ENCODE results near the gene GRAMD1B.
A peak's percentile ranks its signal among the peaks of the same experiment; 100 is the strongest.
"Not testable (repeated sequence)": the region's sequence is repeated elsewhere in the genome, so short reads cannot be mapped to it uniquely, and the experiment has no call there.

The GRAMD1B gene

DNA sequence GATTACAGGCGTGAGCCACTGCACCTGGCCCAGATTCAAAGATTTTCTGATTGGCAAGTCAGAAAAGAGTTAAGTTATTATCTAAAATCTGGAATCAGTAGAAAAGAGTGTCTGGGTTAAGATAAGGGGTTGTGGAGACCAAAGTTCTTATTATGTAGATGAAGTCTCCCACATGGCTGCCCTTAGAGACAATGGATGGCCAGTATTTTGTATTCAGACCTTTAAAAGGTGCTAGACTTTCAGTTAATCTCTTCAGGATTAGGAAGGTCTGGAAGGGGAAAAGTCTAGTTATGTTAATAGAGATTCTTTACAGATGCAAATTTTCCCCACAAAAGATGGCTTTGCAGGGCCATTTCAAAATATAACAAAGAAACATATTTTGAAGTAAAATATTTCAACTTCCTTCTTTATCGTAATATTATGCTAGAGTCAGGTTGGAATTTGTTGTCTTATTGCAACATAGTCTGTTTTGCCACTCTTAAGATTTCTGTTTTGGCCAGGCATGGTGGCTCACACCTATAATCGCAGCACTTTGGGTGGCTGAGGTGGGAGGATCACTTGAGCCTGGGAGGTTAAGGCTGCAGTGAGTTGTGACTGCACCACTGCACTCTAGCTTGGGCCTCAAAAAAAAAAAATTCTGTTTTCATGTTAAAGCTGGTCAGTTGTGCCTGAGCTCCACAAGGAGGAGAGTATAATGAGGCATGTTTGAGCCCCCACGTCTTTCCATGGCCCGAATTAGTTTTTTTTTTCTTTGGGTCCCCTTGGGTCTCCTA is 14.0 kb downstream of the GRAMD1B start:
- DNase-seq (ENCODE audit: low spot score): no peak

DNA sequence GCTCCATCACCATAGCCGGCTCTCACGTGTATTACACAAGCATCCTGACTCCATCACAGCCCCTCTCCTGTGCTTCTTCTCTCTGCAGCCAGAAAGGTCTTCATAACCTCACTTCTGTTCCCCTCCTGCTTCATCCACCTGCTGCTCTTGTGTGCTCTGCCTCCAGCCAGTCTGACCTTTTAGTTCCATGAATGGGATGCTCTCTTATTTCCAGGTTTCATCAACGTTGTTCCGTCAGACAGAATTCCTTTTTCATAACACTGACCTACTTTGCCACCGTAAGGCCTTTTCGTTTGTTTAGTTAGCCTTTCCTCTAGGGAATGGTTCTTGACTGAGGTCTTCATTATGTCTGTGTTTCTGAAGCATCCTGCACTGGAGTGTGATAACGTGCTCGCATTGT is 18.8 kb downstream of the GRAMD1B start:
- no peak for DNase-seq (ENCODE audit: low spot score)

GRCh38 chr11:123449436-123449835 is 19.4 kb downstream of the GRAMD1B start:
- no peak for DNase-seq (ENCODE audit: low spot score)

DNA sequence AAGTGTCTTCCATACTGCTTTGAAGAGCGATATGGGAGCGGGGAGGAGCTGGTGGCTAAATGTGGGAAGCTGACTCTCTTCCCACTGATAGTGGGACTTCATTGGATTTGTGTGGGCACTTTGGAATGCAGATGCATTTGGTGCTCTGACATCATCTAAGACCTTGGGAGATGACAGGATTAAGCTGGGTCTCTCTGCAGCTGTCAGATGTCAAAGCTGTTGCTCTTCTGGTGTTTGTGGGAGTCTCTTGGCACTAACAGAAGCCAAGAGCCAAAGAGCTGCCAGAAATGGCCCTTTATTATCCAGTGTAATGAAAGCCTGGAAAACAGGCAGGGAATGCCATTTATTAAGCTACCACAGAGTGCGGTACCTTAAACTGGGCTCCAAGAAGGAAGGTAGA is 20.6 kb downstream of the GRAMD1B start:
- DNase-seq (ENCODE audit: low spot score): no peak

GRCh38 chr11:123451183-123451781 is 21.2 kb downstream of the GRAMD1B start:
- DNase-seq (ENCODE audit: low spot score): no peak

GRCh38 chr11:123452794-123453193 is 22.7 kb downstream of the GRAMD1B start:
- DNase-seq (ENCODE audit: low spot score): peak; percentile 72

DNA sequence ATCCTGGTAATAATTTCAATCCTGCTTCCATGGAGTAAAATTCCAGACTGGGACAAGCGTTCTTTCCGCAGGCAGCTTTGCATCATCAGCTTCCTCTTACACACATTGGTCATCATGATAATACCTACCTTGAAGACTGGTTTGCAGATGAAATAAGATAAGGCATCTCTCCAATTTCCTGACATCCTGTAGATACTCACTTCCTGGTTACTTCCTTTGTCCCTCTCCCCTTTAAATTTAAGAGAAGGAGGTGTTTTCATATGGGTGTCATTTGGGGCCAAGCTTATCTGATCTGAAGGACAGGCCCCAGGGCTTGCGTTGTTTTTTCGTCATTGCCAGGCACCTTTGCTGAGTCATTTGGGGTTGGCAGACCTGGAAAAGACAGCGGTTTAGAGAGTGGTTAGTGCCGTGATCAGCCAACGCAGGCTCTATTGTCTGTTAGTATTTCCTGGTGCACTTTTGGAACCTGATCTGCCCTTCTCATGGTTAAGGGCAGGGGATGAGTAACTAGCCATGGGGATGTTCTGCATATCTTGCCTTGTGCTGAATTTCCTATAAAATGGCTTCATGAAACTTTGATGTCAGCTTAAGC is 24.1 kb downstream of the GRAMD1B start:
- no peak for DNase-seq (ENCODE audit: low spot score)

GRCh38 chr11:123454796-123455195 is 24.7 kb downstream of the GRAMD1B start:
- no peak for DNase-seq (ENCODE audit: low spot score)

GRCh38 chr11:123456448-123456847 is 26.4 kb downstream of the GRAMD1B start:
- DNase-seq (ENCODE audit: low spot score): not testable (repeated sequence)

- peak; percentile 87 for DNase-seq (ENCODE audit: low spot score)
Observed at GRCh38 chr11:123457187-123457770, 27.2 kb downstream of the GRAMD1B start.

DNA sequence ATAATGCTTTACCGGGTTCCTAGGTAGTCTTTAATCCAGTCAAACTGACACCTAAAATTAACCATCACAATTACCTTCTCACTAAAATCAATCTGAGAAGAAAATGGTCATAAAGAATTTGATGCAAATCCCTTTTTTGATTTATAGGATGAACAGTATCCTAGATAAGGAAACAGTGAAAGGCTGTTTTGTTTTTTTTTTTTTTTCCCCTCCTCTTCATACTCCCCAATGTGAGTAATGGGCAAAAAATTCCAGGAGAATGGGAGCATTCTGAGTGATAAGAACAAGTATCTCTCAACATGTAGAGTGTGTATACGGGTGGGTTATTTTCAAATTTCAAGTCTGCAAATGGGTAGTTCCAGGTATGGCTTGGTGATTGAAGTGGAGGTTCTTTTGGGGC is 28.4 kb downstream of the GRAMD1B start:
- no peak for DNase-seq (ENCODE audit: low spot score)

GRCh38 chr11:123460012-123460700 is 30.1 kb downstream of the GRAMD1B start:
- no peak for DNase-seq (ENCODE audit: low spot score)

- DNase-seq (ENCODE audit: low spot score): peak; percentile 52
Observed at GRCh38 chr11:123461164-123461563, 31.1 kb downstream of the GRAMD1B start.

DNA sequence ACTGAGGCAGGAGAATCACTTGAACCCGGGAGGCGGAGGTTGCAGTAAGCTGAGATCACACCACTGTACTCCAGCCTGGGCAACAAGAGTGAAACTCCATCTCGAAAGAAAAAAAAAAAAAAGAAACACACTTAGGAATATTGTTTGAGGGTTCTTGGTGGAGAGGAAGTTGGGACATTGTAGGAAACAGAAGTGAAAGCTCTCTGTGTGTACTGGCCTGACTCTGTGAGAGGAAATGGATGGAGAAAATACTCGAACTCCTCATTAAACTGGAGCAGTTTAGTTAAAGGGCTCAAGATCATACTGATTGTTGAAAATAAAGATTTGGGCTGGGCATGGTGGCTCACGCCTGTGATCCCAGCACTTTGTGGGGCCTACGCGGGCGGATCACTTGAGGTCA is 35.6 kb downstream of the GRAMD1B start:
- DNase-seq (ENCODE audit: low spot score): peak; percentile 75

GRCh38 chr11:123466172-123466571 is 36.1 kb downstream of the GRAMD1B start:
- DNase-seq (ENCODE audit: low spot score): not testable (repeated sequence)

DNA sequence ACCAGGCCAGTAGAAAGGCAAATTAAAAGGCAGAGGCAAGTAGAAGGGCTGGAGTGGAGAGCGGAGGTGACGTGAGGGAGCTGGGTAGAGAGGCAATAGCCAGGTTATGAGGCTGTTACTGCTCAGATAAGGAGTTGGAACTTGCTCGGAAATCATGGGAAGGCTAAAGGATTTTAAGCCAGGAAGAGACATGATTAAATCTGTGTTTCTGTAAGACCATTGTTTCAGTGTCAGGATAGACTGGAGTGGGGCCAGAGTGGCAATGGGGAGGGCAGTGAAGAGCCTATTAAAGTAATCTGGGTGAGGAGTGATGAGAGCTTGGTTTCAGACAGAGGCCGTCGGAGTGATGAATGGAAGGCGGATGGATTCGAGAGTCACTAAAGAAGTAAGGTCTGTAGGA is 39.0 kb downstream of the GRAMD1B start:
- peak; percentile 67 for DNase-seq (ENCODE audit: low spot score)

DNA sequence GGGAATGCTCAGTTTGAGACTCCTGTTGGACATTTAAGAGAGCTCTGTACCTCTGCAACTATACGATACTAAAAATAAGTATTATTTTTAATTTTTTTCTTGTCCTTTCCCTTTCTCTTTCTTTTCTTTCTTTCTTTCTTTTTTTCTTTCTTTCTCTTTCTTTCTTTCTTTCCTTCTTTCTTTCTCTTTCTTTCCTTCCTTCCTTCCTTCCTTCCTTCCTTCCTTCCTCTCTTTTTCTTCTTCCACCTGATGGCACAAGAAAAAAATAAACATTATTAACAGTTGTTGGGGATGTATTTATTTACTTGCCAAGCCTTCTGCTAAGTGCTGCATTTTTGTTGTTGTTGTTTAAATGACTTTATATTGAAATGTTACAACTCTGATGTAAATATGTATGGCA is 39.5 kb downstream of the GRAMD1B start:
- DNase-seq (ENCODE audit: low spot score): no peak

DNA sequence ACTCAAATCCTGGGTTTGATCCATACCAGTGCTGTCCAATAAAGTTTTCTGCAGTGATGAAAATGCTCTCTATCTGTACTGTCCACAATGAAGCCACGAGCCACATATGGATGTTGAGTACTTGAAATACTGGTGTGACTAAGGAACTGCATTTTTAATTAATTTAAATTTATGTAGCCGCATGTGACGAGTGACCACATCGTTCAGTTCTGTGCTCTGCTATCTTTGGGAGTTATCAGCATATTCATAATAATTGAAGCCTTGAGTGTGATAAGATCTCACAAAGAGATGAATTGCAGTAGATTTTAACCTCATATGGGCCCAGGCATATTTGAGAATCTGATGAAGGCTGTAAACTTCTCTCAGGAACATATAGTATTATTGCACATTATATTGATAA is 40.8 kb downstream of the GRAMD1B start:
- no peak for DNase-seq (ENCODE audit: low spot score)

DNA sequence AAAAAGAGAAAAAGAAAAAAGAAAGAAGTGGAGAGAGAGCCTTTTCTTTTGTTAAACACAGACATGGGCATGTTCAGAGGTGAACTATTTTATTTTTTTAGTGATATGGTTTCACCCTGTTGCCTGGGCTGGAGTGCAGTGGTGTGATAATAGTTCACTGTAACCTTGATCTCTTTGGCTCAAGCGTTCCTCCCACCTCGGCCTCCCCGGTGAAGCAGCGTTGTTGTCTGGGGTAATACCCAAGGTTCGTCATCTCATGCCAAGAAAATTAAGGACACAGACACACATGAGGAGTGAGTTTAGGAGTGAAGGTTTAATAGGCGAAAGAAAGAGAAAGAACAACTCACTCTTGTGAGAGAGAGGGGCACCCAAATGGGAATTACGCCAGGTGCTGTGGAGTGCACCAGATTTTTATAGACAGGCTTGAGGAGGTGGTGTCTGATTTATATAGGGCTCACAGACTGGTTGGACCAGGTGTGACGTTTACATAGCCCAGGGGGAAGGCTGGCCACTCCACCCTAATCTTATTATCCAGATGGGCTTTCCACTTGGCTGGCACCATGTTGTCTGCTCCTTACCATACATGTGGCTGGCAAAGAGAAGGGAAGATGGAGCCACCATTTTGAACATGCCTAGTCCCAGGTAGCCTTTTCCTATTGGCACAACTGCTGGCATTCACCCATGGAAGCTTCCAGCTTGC is 42.3 kb downstream of the GRAMD1B start:
- DNase-seq (ENCODE audit: low spot score): no peak

- DNase-seq (ENCODE audit: low spot score): no peak
Observed at GRCh38 chr11:123473941-123474677, 44.0 kb downstream of the GRAMD1B start.

DNA sequence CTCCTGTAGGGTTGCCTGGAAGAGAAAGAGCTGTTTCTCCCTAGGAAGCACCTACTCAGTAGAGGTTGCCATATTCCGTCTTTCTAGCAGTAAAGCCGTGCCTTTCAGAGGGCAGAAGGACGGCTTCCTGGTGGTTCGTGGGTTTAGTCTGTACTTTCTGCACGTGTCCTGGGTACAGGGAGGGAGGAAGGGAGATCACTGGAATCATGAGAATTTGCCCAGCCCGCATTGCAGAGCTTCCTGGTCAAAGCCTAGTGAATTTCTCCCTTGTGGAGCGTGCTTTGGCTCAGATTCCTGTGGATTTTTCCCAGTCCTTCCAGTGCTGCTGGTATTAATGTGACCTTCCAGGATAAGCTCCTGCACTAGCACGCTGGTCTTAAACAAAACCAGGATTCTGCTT is 44.9 kb downstream of the GRAMD1B start:
- DNase-seq (ENCODE audit: low spot score): no peak

Measured in pons (tissue), 1 donor.